KMS-11 (cell line): ENCODE results near the gene CLOCK.

Experiments used
- H2AFZ ChIP-seq: fragments of 200-600 bp; sonication (generic); 2 replicates; pipeline ENCODE4 v1.6.1; 2016; ENCODE audit warnings: antibody characterized with exemption, mixed run types, low read depth
- H3K27ac ChIP-seq: fragments of 200-600 bp; sonication (generic); 2 replicates; pipeline ENCODE4 v1.6.1; 2016; ENCODE audit warnings: mild to moderate bottlenecking, mixed run types
- H3K27me3 ChIP-seq: fragments of 200-600 bp; sonication (generic); 2 replicates; pipeline ENCODE4 v1.6.1; 2017; ENCODE audit warnings: mild to moderate bottlenecking, low read depth, mixed run types, moderate library complexity; ENCODE audit not compliant: insufficient read depth
- H3K36me3 ChIP-seq: fragments of 200-600 bp; sonication (generic); 2 replicates; pipeline ENCODE4 v1.6.1; 2017; ENCODE audit warnings: mild to moderate bottlenecking, mixed run types; ENCODE audit not compliant: insufficient read depth
- H3K4me1 ChIP-seq: fragments of 200-600 bp; sonication (generic); 2 replicates; pipeline ENCODE4 v1.6.1; 2016; ENCODE audit warnings: mild to moderate bottlenecking, low read depth, mixed run types; ENCODE audit not compliant: poor library complexity, severe bottlenecking
- H3K4me2 ChIP-seq: fragments of 200-600 bp; sonication (generic); 2 replicates; pipeline ENCODE4 v1.7.0; 2016; ENCODE audit warnings: mild to moderate bottlenecking, mixed run types
- H3K4me3 ChIP-seq: fragments of 200-600 bp; sonication (generic); IDR thresholded peaks from 2 replicates; pipeline ENCODE4 v1.6.1; 2017; ENCODE audit warnings: low read depth, low read length, mixed read lengths; ENCODE audit not compliant: insufficient read depth
- H3K79me2 ChIP-seq: fragments of 200-600 bp; sonication (generic); 2 replicates; pipeline ENCODE4 v1.6.1; 2016; ENCODE audit warnings: low read depth, mixed run types; ENCODE audit not compliant: insufficient read depth
- H3K9ac ChIP-seq: fragments of 200-600 bp; sonication (generic); 2 replicates; pipeline ENCODE4 v1.6.1; 2016; ENCODE audit warnings: mild to moderate bottlenecking, mixed run types
- H4K20me1 ChIP-seq: fragments of 200-600 bp; sonication (generic); 2 replicates; pipeline ENCODE4 v1.6.1; 2016; ENCODE audit warnings: mild to moderate bottlenecking, mixed run types; ENCODE audit not compliant: insufficient read depth
- CTCF ChIP-seq: fragments of 200-600 bp; sonication (generic); conservative IDR thresholded peaks from 2 replicates; pipeline ENCODE4 v1.6.1; 2017; ENCODE audit warnings: low read depth, mild to moderate bottlenecking, antibody characterized with exemption, low read length, moderate library complexity, mixed read lengths

CLOCK gene

DNA sequence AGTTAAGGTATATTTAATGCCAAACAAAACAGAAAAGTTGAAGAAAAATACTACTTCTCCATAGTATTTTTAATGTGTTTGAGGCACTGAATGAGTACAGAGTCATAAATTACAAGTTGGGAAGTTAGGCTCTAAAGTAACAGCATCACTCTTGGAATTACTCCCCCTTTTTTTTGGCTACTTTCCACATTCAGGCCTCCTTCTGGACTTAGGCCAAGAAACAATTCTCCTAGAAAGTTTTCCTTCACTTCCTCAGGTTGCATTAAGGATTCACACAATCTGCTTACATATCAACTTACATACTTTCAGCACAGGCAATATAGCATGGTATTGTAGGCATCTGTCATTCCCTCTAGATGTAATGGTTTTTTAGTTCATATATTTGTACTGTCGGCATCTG is 98.9 kb downstream of the CLOCK start:
- H3K4me1 ChIP-seq: no peaks in the 10 kb centered on the region
- H3K27me3 ChIP-seq: no peaks in the 10 kb centered on the region
- H4K20me1 ChIP-seq: no peaks in the 10 kb centered on the region
- H3K4me2 ChIP-seq: no peak overlapping the region
- H3K9ac ChIP-seq: no peak overlapping the region
- no peak for TF ChIP-seq CTCF
- no peak overlapping the region for H3K27ac ChIP-seq
- peaks cover 5% of the 10 kb centered on the region; the same call in 1 of the 2 replicates for H3K36me3 ChIP-seq
- H3K4me3 ChIP-seq: no peak overlapping the region
- H3K79me2 ChIP-seq: no peaks in the 10 kb centered on the region
- no peak overlapping the region for H2AFZ ChIP-seq

GRCh38 chr4:55447108-55447708 is 99.5 kb downstream of the CLOCK start:
- no peaks in the 10 kb centered on the region for H3K27me3 ChIP-seq
- no peak overlapping the region for H3K9ac ChIP-seq
- H3K4me3 ChIP-seq: no peak overlapping the region
- no peak overlapping the region for H2AFZ ChIP-seq
- TF ChIP-seq CTCF: no peak
- H4K20me1 ChIP-seq: no peaks in the 10 kb centered on the region
- H3K4me1 ChIP-seq: no peaks in the 10 kb centered on the region
- H3K79me2 ChIP-seq: no peaks in the 10 kb centered on the region
- no peak overlapping the region for H3K4me2 ChIP-seq
- peaks cover 5% of the 10 kb centered on the region; the same call in 1 of the 2 replicates for H3K36me3 ChIP-seq
- no peak overlapping the region for H3K27ac ChIP-seq

DNA sequence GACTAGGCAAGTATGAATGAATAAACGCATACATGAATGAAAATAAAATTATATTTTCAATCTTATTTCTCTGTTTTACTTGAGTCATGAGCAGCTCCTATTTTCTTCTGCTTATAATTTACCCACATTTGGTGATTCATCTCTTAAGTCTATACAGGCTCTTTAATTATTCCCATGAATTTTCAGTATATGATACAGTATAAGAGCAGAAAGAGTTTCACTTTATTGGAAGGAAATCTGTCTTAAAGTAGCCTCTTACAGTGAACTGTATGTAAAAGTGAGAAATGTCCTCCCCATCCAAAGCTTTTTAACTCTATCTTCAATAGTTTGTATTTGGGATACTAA is 100.2 kb downstream of the CLOCK start:
- peaks cover 5% of the 10 kb centered on the region; the same call in 1 of the 2 replicates for H3K36me3 ChIP-seq
- H3K4me2 ChIP-seq: no peak overlapping the region
- H3K4me1 ChIP-seq: no peaks in the 10 kb centered on the region
- no peak overlapping the region for H2AFZ ChIP-seq
- H3K4me3 ChIP-seq: no peak overlapping the region
- no peaks in the 10 kb centered on the region for H3K27me3 ChIP-seq
- H3K27ac ChIP-seq: no peak overlapping the region
- TF ChIP-seq CTCF: no peak
- H3K9ac ChIP-seq: no peak overlapping the region
- no peaks in the 10 kb centered on the region for H4K20me1 ChIP-seq
- H3K79me2 ChIP-seq: no peaks in the 10 kb centered on the region

GRCh38 chr4:55445921-55446577 is 100.7 kb downstream of the CLOCK start:
- no peak overlapping the region for H3K27ac ChIP-seq
- peaks cover 5% of the 10 kb centered on the region; the same call in 1 of the 2 replicates for H3K36me3 ChIP-seq

More at GRCh38 chr4:55445921-55446577, 100.7 kb downstream of the CLOCK start:
- Histone ChIP-seq H3K9ac (no peak overlapping the region), H2AFZ (no peak overlapping the region), H4K20me1 (no peaks in the 10 kb centered on the region), H3K4me1 (no peaks in the 10 kb centered on the region), H3K27me3 (no peaks in the 10 kb centered on the region), H3K79me2 (no peaks in the 10 kb centered on the region), H3K4me3 (no peak overlapping the region), H3K4me2 (no peak overlapping the region)
- no peak for TF ChIP-seq CTCF
